Upper lobe of right lung (tissue), 1 donor: ENCODE data around the gene MORN5. TPM values are rescaled to one million over a fixed set of nuclear protein-coding genes. Genes with fewer than 3 reads are reported as not detected.

ENCODE experiments used
- ATAC-seq: fragments of 200-7000 bp; cut with Tn5 transposase; one replicate; pipeline ENCODE4 v1.9.1; 2020; ENCODE audit warnings: mild to moderate bottlenecking, moderate library complexity
- DNase-seq: peaks from one replicate; pipeline ENCODE4 v3.0.0-alpha.2; 2020
- H3K27ac ChIP-seq: fragments of 200-600 bp; one replicate; pipeline ENCODE4 v1.8.0; 2022
- H3K27me3 ChIP-seq: fragments of 200-600 bp; one replicate; pipeline ENCODE4 v1.8.0; 2022; ENCODE audit warnings: mild to moderate bottlenecking
- H3K36me3 ChIP-seq: fragments of 200-600 bp; one replicate; pipeline ENCODE4 v1.8.0; 2022
- H3K4me1 ChIP-seq: fragments of 200-600 bp; one replicate; pipeline ENCODE4 v1.8.0; 2022
- H3K4me3 ChIP-seq: fragments of 200-600 bp; one replicate; pipeline ENCODE4 v1.8.0; 2022; ENCODE audit warnings: mild to moderate bottlenecking
- H3K9me3 ChIP-seq: fragments of 200-600 bp; one replicate; pipeline ENCODE4 v1.8.0; 2022
- CTCF ChIP-seq: fragments of 200-600 bp; IDR thresholded peaks from one replicate; pipeline ENCODE4 v1.8.0; 2022; ENCODE audit warnings: antibody characterized with exemption
- intact Hi-C: fragments of 100-400 bp; cut with DNase I; formaldehyde crosslinking; loops from one replicate; pipeline ENCODE4 v1.11.0; 2022
- total RNA-seq: library from RNA; stranded (reverse); fragmentation: NEBNext Ultra II Directional; extraction: Animal tissue kit (Norgen Biotek cat#: 25700); gene quantifications from one replicate; pipeline ENCODE4 v1.2.1, GENCODE V29; 2021
- donor health status: DM: no; HTN: yes; CAD: no; lungs with severe emphysema.

Gene MORN5
- total RNA-seq, 1 donor from 2014 or later = not detected

GRCh38 chr9:122195875-122196274, 36.2 kb downstream of the MORN5 start:
- ATAC-seq (no peak), DNase-seq (no peak)
- TF ChIP-seq CTCF = no peak
- peaks cover 10% of the 10 kb centered on the region for H3K27me3 ChIP-seq
- H3K27ac ChIP-seq = no peak overlapping the region
- H3K9me3 ChIP-seq = no peaks in the 10 kb centered on the region
- H3K4me3 ChIP-seq = no peak overlapping the region
- intact Hi-C loops = no loop called here
- H3K36me3 ChIP-seq = no peaks in the 10 kb centered on the region
- no peaks in the 10 kb centered on the region for H3K4me1 ChIP-seq

- DNase-seq (no peak), ATAC-seq (no peak)
- Histone ChIP-seq H3K4me3 (no peak overlapping the region), H3K36me3 (no peaks in the 10 kb centered on the region), H3K27ac (no peak overlapping the region), H3K9me3 (no peaks in the 10 kb centered on the region), H3K27me3 (peaks cover 10% of the 10 kb centered on the region), H3K4me1 (no peaks in the 10 kb centered on the region)
- no peak for TF ChIP-seq CTCF
- intact Hi-C loops = no loop called here
Measured at GRCh38 chr9:122197426-122197825, 37.7 kb downstream of the MORN5 start.

- no peak for DNase-seq
- Histone ChIP-seq H3K9me3 (no peaks in the 10 kb centered on the region), H3K4me1 (no peaks in the 10 kb centered on the region), H3K27ac (no peak overlapping the region), H3K36me3 (no peaks in the 10 kb centered on the region), H3K27me3 (peaks cover 10% of the 10 kb centered on the region), H3K4me3 (no peak overlapping the region)
- TF ChIP-seq CTCF = no peak
- intact Hi-C loops = no loop called here
- ATAC-seq = no peak
Measured at GRCh38 chr9:122197882-122198281, 38.2 kb downstream of the MORN5 start.

GRCh38 chr9:122200960-122201595, 41.4 kb downstream of the MORN5 start:
- TF ChIP-seq CTCF = no peak
- no peak for DNase-seq
- Histone ChIP-seq H3K27me3 (peaks cover 10% of the 10 kb centered on the region), H3K4me1 (no peaks in the 10 kb centered on the region), H3K36me3 (no peaks in the 10 kb centered on the region), H3K4me3 (no peak overlapping the region), H3K9me3 (no peaks in the 10 kb centered on the region), H3K27ac (no peak overlapping the region)
- no peak for ATAC-seq
- intact Hi-C loops = no loop called here

- no peak for TF ChIP-seq CTCF
- no peak for DNase-seq
- no peak overlapping the region for H3K27ac ChIP-seq
- intact Hi-C loops = no loop called here
- ATAC-seq = no peak
- no peaks in the 10 kb centered on the region for H3K4me1 ChIP-seq
- H3K4me3 ChIP-seq = no peak overlapping the region
- peaks cover 10% of the 10 kb centered on the region for H3K27me3 ChIP-seq
- no peaks in the 10 kb centered on the region for H3K36me3 ChIP-seq
- H3K9me3 ChIP-seq = no peaks in the 10 kb centered on the region
Measured at GRCh38 chr9:122201641-122202040, 41.9 kb downstream of the MORN5 start.

- Histone ChIP-seq H3K4me1 (no peaks in the 10 kb centered on the region), H3K36me3 (no peaks in the 10 kb centered on the region), H3K9me3 (no peaks in the 10 kb centered on the region), H3K27me3 (peaks cover 10% of the 10 kb centered on the region), H3K4me3 (no peak overlapping the region), H3K27ac (no peak overlapping the region)
- ATAC-seq = no peak
- TF ChIP-seq CTCF = no peak
- intact Hi-C loops = no loop called here
- DNase-seq = no peak
Measured at GRCh38 chr9:122202111-122202510, 42.4 kb downstream of the MORN5 start.
